IPS-18a (cell line): ENCODE results near the gene SLC27A1.
A peak's percentile ranks its signal among the peaks of the same experiment; 100 is the strongest.
"Not testable (repeated sequence)": the region's sequence is repeated elsewhere in the genome, so short reads cannot be mapped to it uniquely, and the experiment has no call there.

Experiments
- H3K27ac ChIP-seq: one replicate; pipeline ENCODE4 v1.5.1; 2013; ENCODE audit warnings: low read length
- H3K27me3 ChIP-seq: one replicate; pipeline ENCODE4 v1.6.1; 2013; ENCODE audit warnings: mild to moderate bottlenecking, low read length; ENCODE audit not compliant: control insufficient read depth, insufficient read depth
- H3K36me3 ChIP-seq: one replicate; pipeline ENCODE4 v1.6.1; 2013; ENCODE audit warnings: low read depth, low read length; ENCODE audit not compliant: control insufficient read depth
- H3K4me1 ChIP-seq: one replicate; pipeline ENCODE4 v1.6.1; 2013; ENCODE audit warnings: low read depth, low read length; ENCODE audit not compliant: control insufficient read depth
- H3K4me3 ChIP-seq: one replicate; pipeline ENCODE4 v1.5.1; 2013; ENCODE audit warnings: low read length
- H3K9ac ChIP-seq: one replicate; pipeline ENCODE4 v1.6.1; 2013; ENCODE audit warnings: mild to moderate bottlenecking, low read length, moderate library complexity
- H3K9me3 ChIP-seq: one replicate; pipeline ENCODE4 v1.6.1; 2013; ENCODE audit warnings: low read depth, low read length; ENCODE audit not compliant: control insufficient read depth

SLC27A1 gene

DNA sequence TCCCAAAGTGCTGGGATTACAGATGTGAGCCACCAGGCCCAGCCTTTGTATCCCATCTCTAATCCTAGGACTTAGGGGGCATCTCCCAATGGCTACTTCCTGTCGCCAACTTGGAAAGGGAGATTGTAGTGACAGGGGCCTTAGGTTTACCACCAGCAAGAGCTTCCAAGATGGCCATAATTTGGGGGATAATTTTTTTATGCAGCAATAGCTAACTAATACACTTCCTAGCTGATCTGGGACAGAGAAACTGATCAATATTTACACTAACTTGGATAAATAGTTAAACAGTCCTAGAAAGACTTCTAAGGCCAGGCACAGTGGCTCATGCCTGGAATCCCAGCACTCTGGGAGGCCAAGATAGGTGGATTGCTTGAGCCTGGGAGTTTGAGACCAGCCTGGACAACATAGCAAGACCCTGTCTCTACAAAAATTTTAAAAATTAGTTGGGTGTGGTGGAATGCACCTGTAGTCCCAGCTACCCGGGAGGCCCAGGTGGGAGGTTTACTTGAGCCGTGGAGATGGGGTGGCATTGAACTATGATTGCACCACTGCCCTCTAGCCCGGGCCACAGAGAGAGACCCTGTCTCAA lies 79.8 kb downstream of the SLC27A1 start:
- no peaks in the 10 kb centered on the region for H3K27me3 ChIP-seq
- no peak overlapping the region for H3K4me3 ChIP-seq
- H3K36me3 ChIP-seq = no peaks in the 10 kb centered on the region
- H3K27ac ChIP-seq = no peak overlapping the region
- H3K9ac ChIP-seq = no peak overlapping the region
- no peaks in the 10 kb centered on the region for H3K4me1 ChIP-seq
- H3K9me3 ChIP-seq = no peaks in the 10 kb centered on the region

DNA sequence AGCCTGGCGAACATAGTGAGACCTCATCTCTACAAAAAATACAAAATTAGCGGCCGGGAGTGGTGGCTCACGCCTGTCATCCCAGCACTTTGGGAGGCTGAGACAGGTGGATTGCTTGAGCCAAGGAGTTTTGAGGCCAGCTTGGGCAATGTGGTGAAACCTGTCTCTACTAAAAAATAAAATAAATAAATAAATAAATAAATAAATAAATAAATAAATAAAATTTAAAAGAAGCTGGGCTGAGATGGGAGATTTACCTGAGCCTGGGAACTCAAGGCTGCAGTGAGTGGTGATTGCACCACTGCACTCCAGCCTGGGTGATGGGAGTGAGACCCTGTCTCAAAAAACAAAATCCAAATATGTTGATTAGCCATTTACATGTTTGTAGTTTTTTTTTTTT lies 82.4 kb downstream of the SLC27A1 start:
- not testable (repeated sequence) for H3K9me3 ChIP-seq

GRCh38 chr19:17553256-17553655 lies 82.9 kb downstream of the SLC27A1 start:
- no peak overlapping the region for H3K9ac ChIP-seq
- H3K9me3 ChIP-seq = no peaks in the 10 kb centered on the region
- no peak overlapping the region for H3K27ac ChIP-seq
- no peaks in the 10 kb centered on the region for H3K27me3 ChIP-seq
- no peaks in the 10 kb centered on the region for H3K4me1 ChIP-seq
- no peaks in the 10 kb centered on the region for H3K36me3 ChIP-seq
- H3K4me3 ChIP-seq = no peak overlapping the region

More for the DNA sequence above, 82.4 kb downstream of the SLC27A1 start:
- not testable (repeated sequence) for H3K9ac ChIP-seq, H3K27ac ChIP-seq, H3K4me1 ChIP-seq, H3K36me3 ChIP-seq, H3K27me3 ChIP-seq, H3K4me3 ChIP-seq

DNA sequence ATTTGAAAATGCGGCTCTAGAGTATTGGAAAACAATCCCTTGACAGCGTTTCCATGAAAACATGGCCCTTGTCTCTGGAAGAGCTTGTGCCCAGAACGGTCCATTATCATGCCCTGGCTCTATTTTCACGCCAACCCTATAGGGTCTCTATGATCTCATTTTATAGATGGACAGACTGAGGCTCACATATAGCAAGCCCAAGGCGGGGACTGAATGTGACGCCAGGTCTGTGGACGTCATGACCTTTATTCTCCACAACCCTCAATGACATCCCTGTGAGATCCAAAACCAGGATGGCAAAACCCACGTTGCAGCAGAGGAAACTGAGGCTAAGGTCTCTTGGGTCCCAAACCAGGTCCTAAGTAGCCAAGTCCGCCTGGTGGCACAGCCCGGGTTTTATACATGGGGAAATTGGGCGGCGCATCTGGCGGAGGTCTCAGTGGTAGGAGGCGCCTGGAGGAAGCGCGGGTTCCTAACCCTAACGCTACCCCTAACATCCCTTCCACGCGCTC lies 84.7 kb downstream of the SLC27A1 start:
- no peaks in the 10 kb centered on the region for H3K36me3 ChIP-seq
- no peaks in the 10 kb centered on the region for H3K4me1 ChIP-seq
- no peaks in the 10 kb centered on the region for H3K9me3 ChIP-seq
- H3K9ac ChIP-seq = no peak overlapping the region
- H3K4me3 ChIP-seq = peak overlapping the region; percentile 73
- no peaks in the 10 kb centered on the region for H3K27me3 ChIP-seq
- no peak overlapping the region for H3K27ac ChIP-seq

- peak within 1 kb of the TSS; percentile 73 for H3K4me3 ChIP-seq
- no peaks in the 10 kb centered on the region for H3K9me3 ChIP-seq
- H3K4me1 ChIP-seq = no peaks in the 10 kb centered on the region
- H3K36me3 ChIP-seq = no peaks in the 10 kb centered on the region
- no peak within 1 kb of the TSS for H3K27ac ChIP-seq
- H3K27me3 ChIP-seq = no peaks in the 10 kb centered on the region
- H3K9ac ChIP-seq = peak within 1 kb of the TSS; percentile 39
These were observed 85.2 kb downstream of the SLC27A1 start, which contains the start of gene COLGALT1 for GRCh38 chr19:17555480-17555928. TSS of gene COLGALT1 (plus strand) at chr19:17555649. CDS start at chr19:17555714, 65 bp downstream.
